Endothelial cell of umbilical vein (primary cell): ENCODE measurements around the gene CCHCR1. TPM values are rescaled to one million over a fixed set of nuclear protein-coding genes. Genes with fewer than 3 reads are reported as not detected.
A peak's percentile ranks its signal among the peaks of the same experiment; 100 is the strongest.

ENCODE experiments used
- BruUV-seq: library from RNA; stranded (reverse); fragments of 400-500 nt; replicated peaks from 2 replicates; lab custom pipeline; 2021; lab: Mats Ljungman, UMichigan
- CTCF ChIA-PET: fragments of 300-600, 350-600 bp; sonication (Branson Sonifier 250); formaldehyde crosslinking; loops from one replicate; lab custom pipeline; 2021; ENCODE audit warnings: antibody characterized with exemption, inconsistent platforms; lab: Charles Lee
- POLR2A ChIA-PET: fragments of 300-600, 350-600 bp; sonication (Branson Sonifier 250); formaldehyde crosslinking; loops from one replicate; lab custom pipeline; 2021; ENCODE audit warnings: antibody characterized with exemption, inconsistent platforms; lab: Charles Lee
- DNase-seq: peaks from one replicate; pipeline ENCODE4 v3.0.0-alpha.2; 2011; ENCODE audit warnings: low read depth, low spot score
- FAIRE-seq: peaks from 2 replicates; lab custom pipeline; 2011; peaks lifted over from hg19 to GRCh38; lab: Jason Lieb, UNC
- H2AFZ ChIP-seq: 2 replicates; pipeline ENCODE4 v1.6.0; 2012; ENCODE audit warnings: low read depth, low read length, control low read depth, inconsistent platforms
- H3K27ac ChIP-seq: 2 replicates; pipeline ENCODE4 v1.5.1; 2011; ENCODE audit warnings: low read depth, mild to moderate bottlenecking, control low read depth, low read length, moderate library complexity; ENCODE audit not compliant: insufficient read depth
- H3K27me3 ChIP-seq, 2 experiments: 2 replicates each; pipeline versions ENCODE4 v1.6.0 to v1.6.1; 2011; ENCODE audit warnings: low read length in 2 of 2, mixed read lengths in 1 of 2; ENCODE audit not compliant: control insufficient read depth in 2 of 2, insufficient read depth in 2 of 2
- H3K36me3 ChIP-seq, 2 experiments: 2 replicates in 1 of 2; 3 replicates in 1 of 2; pipeline ENCODE4 v1.5.1; 2011; ENCODE audit warnings: low read length in 2 of 2, mild to moderate bottlenecking in 1 of 2, moderate library complexity in 1 of 2; ENCODE audit not compliant: control insufficient read depth in 2 of 2, insufficient read depth in 2 of 2; ENCODE audit errors: extremely low read depth in 1 of 2
- H3K4me1 ChIP-seq: 3 replicates; pipeline ENCODE4 v1.5.1; 2011; ENCODE audit warnings: mild to moderate bottlenecking, low read length; ENCODE audit not compliant: control insufficient read depth, insufficient read depth; ENCODE audit errors: extremely low read depth
- H3K4me2 ChIP-seq: 2 replicates; pipeline ENCODE4 v1.6.1; 2011; ENCODE audit warnings: low read length, control low read depth, mixed read lengths; ENCODE audit not compliant: insufficient read depth
- H3K4me3 ChIP-seq, 3 experiments: fragments of 200-600 bp in 1 of 3; sonication (generic), shearing (Covaris generic) in 1 of 3; replicated peaks in 1 of 3; 2 replicates each; pipeline ENCODE4 v1.5.1; 2011 to 2016; ENCODE audit warnings: control low read depth in 3 of 3, low read length in 3 of 3, mild to moderate bottlenecking in 2 of 3, inconsistent platforms in 1 of 3, low read depth in 1 of 3, moderate library complexity in 1 of 3; ENCODE audit not compliant: insufficient read depth in 1 of 3
- H3K79me2 ChIP-seq: 2 replicates; pipeline ENCODE4 v1.6.0; 2012; ENCODE audit warnings: low read length, inconsistent platforms; ENCODE audit not compliant: control insufficient read depth, insufficient read depth
- H3K9ac ChIP-seq: replicated peaks from 2 replicates; pipeline ENCODE3; 2011; ENCODE audit warnings: low read length, control low read depth; ENCODE audit not compliant: insufficient read depth; ENCODE audit errors: extremely low read depth
- H3K9me1 ChIP-seq: replicated peaks from 3 replicates; pipeline ENCODE4 v1.6.0; 2011; ENCODE audit warnings: mild to moderate bottlenecking, low read length; ENCODE audit not compliant: control insufficient read depth, insufficient read depth; ENCODE audit errors: extremely low read depth
- H3K9me3 ChIP-seq: replicated peaks from 2 replicates; pipeline ENCODE4 v1.5.1; 2012; ENCODE audit warnings: low read length, inconsistent platforms; ENCODE audit not compliant: control insufficient read depth, insufficient read depth
- H4K20me1 ChIP-seq: replicated peaks from 2 replicates; pipeline ENCODE3; 2011; ENCODE audit warnings: mild to moderate bottlenecking, low read length; ENCODE audit not compliant: control insufficient read depth, insufficient read depth; ENCODE audit errors: extremely low read depth
- EZH2 ChIP-seq: IDR thresholded peaks from 2 replicates; pipeline ENCODE4 v1.6.1; 2012; ENCODE audit warnings: borderline replicate concordance, low read depth, mild to moderate bottlenecking, moderate library complexity, low read length, inconsistent platforms; ENCODE audit not compliant: severe bottlenecking
- FOS ChIP-seq: IDR thresholded peaks from 2 replicates; pipeline ENCODE4 v1.6.1; 2011; ENCODE audit warnings: mild to moderate bottlenecking, low read length, moderate library complexity, borderline replicate concordance; ENCODE audit not compliant: insufficient read depth
- GATA2 ChIP-seq: IDR thresholded peaks from 2 replicates; pipeline ENCODE4 v1.7.0; 2011; ENCODE audit warnings: low read depth, mild to moderate bottlenecking, moderate library complexity, mixed read lengths, low read length; ENCODE audit not compliant: insufficient read length, insufficient read depth
- JUN ChIP-seq: IDR thresholded peaks from 2 replicates; pipeline ENCODE4 v1.6.1; 2011; ENCODE audit warnings: borderline replicate concordance, low read depth; ENCODE audit not compliant: insufficient read length, insufficient read depth
- MYC ChIP-seq: IDR thresholded peaks from one replicate; pipeline ENCODE4 v1.6.1; 2011; ENCODE audit warnings: mild to moderate bottlenecking, low read depth, low read length
- POLR2A ChIP-seq: IDR thresholded peaks from 2 replicates; pipeline ENCODE4 v1.6.1; 2012; ENCODE audit warnings: low read depth, mild to moderate bottlenecking, control low read depth, low read length
- POLR2AphosphoS5 ChIP-seq: IDR thresholded peaks from 2 replicates; pipeline ENCODE4 v1.6.1; 2012; ENCODE audit warnings: low read depth, mild to moderate bottlenecking, control low read depth, low read length, moderate library complexity; ENCODE audit not compliant: insufficient read depth
- dilution Hi-C: fragments of 300-500 bp; cut with MboI; formaldehyde crosslinking; loops from one replicate; pipeline ENCODE4 v1.15.0; 2019; ENCODE audit warnings: low sequenced_read_pairs; ENCODE audit not compliant: extremely low pct_ligation_motif_present
- intact Hi-C: fragments of 100-400 bp; cut with micrococcal nuclease; formaldehyde crosslinking; loops from one replicate; pipeline ENCODE4 v1.10.0; 2022
- polyA plus RNA-seq, 4 experiments: library from polyadenylated mRNA; depleted of rRNA in 3 of 4; stranded (reverse) in 3 of 4; unstranded in 1 of 4; fragments of >200 nt; gene quantifications; 2 replicates each; pipeline versions ENCODE4 v1.2.1 to v1.2.3, GENCODE V29; 2011 to 2012; ENCODE audit warnings: missing spikeins in 1 of 4
- total RNA-seq: library from RNA; stranded (reverse); gene quantifications from 2 replicates; pipeline ENCODE4 v1.2.3, GENCODE V29; 2021
- TF ChIP-seq, protein P1 (sequence below): IDR thresholded peaks from 2 replicates; pipeline ENCODE4 v1.6.1; 2011; ENCODE audit not compliant: insufficient read depth, insufficient read length
- TF ChIP-seq, protein P2 (sequence below), 2 donors: IDR thresholded peaks; 1 replicate in 1 of 2; 2 replicates in 1 of 2; pipeline ENCODE4 v1.5.1; 2011; ENCODE audit warnings: low read length in 2 of 2, mild to moderate bottlenecking in 2 of 2, moderate library complexity in 2 of 2, control low read depth in 1 of 2, inconsistent platforms in 1 of 2, low read depth in 1 of 2; ENCODE audit not compliant: insufficient read depth in 1 of 2; ENCODE audit errors: extremely low read depth in 1 of 2

Gene CCHCR1
- total and polyA plus RNA-seq, 2 donors (not counting 3 experiments of a cell fraction or from before 2014, with no cell fraction given), result 12.8 to 23.2 TPM

DNA sequence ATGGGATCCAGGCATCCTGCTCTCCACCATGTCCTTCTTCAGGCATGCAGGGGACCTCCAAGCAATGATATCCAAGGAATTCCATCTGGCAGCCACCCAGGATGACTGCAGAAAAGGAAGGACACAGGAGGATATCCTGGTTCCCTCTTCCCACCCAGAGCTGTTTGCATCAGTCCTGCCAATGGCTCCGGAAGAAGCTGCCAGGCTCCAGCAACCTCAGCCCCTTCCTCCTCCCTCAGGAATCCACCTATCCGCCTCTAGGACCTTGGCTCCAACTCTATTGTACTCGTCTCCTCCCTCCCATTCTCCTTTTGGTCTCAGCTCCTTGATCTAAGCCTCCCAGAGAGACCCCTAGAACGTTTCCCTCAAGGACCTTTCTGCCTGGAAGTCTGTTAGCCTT, 18.0 kb downstream of the CCHCR1 start:
- no peak for FAIRE-seq
- no peak for DNase-seq
- CTCF ChIA-PET, result interaction anchor here (0.9 to 6.2 kb wide), 6 partner anchors 8 to 686 kb away, joined by 3 to 174 read pairs (median 10); partner anchors contain the start of gene TCF19
- intact Hi-C loops (loop anchor here (5.0 kb wide), 1 partner anchor 303 kb away; no protein-coding TSS in a partner anchor), dilution Hi-C loops (no loop called here)
- no peak for TF ChIP-seq JUN
- no peak for TF ChIP-seq MYC
- TF ChIP-seq, protein P1, sequence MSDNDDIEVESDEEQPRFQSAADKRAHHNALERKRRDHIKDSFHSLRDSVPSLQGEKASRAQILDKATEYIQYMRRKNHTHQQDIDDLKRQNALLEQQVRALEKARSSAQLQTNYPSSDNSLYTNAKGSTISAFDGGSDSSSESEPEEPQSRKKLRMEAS, result no peak
- H3K4me3 ChIP-seq, result no peak overlapping the region
- H3K9me3 ChIP-seq, result no peaks in the 10 kb centered on the region
- H3K36me3 ChIP-seq, result peaks cover 0 to 8% of the 10 kb centered on the region in 2 experiments
- POLR2A ChIA-PET, result interaction anchor here (0.6 kb wide), 1 partner anchor 25 kb away, joined by 4 read pairs; the partner anchor contains the start of gene PSORS1C1
- H3K9ac ChIP-seq, result no peak overlapping the region
- H3K27ac ChIP-seq, result no peak overlapping the region
- H2AFZ ChIP-seq, result peak overlapping the region; percentile 13
- H3K79me2 ChIP-seq, result no peaks in the 10 kb centered on the region
- no peaks in the 10 kb centered on the region for H4K20me1 ChIP-seq
- H3K4me2 ChIP-seq, result no peak overlapping the region
- H3K9me1 ChIP-seq, result no peaks in the 10 kb centered on the region
- no TSS peak for BruUV-seq
- peaks cover 8% of the 10 kb centered on the region for H3K4me1 ChIP-seq
- H3K27me3 ChIP-seq, result no peaks in the 10 kb centered on the region

DNA sequence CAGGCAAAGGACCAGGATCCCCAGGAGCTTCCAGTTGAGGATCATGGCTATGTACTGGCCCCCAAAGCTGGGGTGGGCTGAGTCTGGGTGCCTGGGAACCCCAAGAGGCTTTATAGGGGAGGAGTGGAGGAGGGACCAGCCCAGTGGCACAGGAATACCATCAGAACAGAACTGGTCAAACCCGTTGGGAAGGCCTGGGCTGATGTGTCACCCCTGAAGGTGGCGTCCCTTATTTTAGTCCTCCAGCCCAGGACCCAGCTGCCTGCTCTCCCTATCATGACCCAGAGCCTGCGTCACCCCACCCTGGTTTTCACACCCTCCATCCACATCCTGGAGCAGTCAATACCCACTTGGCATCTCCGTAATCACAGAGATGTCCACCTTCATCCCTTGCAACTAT, 18.6 kb downstream of the CCHCR1 start, which contains the start of gene PSORS1C2:
PSORS1C2 (minus strand) TSS at position 85 of the 400 bp plus-strand sequence; CDS start at position 45, 40 bp downstream.
- ChIA-PET POLR2A (no interaction called here), CTCF (interaction anchor here (0.9 to 6.2 kb wide), 8 partner anchors 9 to 685 kb away, joined by 3 to 174 read pairs (median 10); partner anchors contain the start of gene TCF19)
- no peak within 1 kb of the TSS for H3K9ac ChIP-seq
- no TSS peak for BruUV-seq
- TF ChIP-seq, protein P2, sequence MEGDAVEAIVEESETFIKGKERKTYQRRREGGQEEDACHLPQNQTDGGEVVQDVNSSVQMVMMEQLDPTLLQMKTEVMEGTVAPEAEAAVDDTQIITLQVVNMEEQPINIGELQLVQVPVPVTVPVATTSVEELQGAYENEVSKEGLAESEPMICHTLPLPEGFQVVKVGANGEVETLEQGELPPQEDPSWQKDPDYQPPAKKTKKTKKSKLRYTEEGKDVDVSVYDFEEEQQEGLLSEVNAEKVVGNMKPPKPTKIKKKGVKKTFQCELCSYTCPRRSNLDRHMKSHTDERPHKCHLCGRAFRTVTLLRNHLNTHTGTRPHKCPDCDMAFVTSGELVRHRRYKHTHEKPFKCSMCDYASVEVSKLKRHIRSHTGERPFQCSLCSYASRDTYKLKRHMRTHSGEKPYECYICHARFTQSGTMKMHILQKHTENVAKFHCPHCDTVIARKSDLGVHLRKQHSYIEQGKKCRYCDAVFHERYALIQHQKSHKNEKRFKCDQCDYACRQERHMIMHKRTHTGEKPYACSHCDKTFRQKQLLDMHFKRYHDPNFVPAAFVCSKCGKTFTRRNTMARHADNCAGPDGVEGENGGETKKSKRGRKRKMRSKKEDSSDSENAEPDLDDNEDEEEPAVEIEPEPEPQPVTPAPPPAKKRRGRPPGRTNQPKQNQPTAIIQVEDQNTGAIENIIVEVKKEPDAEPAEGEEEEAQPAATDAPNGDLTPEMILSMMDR (IDR thresholded peaks at IDR 0.05; ENCODE audit: extremely low read depth in 1 of 2, insufficient read depth in 1 of 2, low read depth in 1 of 2, low read length in 2 of 2), result no peak
- TF ChIP-seq EZH2, result no peak
- TF ChIP-seq, protein P1, result no peak
- no peak for TF ChIP-seq POLR2AphosphoS5
- TF ChIP-seq POLR2A, result no peak
- no peak for TF ChIP-seq JUN
- TF ChIP-seq MYC, result no peak
- no peak for TF ChIP-seq GATA2
- TF ChIP-seq FOS, result no peak
- H3K4me3 ChIP-seq, result no peak within 1 kb of the TSS
- no peaks in the 10 kb centered on the region for H3K27me3 ChIP-seq
- DNase-seq (no peak), FAIRE-seq (no peak)
- H3K9me1 ChIP-seq, result no peaks in the 10 kb centered on the region
- H3K36me3 ChIP-seq, result peaks cover 0 to 8% of the 10 kb centered on the region in 2 experiments
- no peak within 1 kb of the TSS for H3K27ac ChIP-seq
- no peaks in the 10 kb centered on the region for H4K20me1 ChIP-seq
- dilution Hi-C loops (no loop called here), intact Hi-C loops (loop anchor here (5.0 kb wide), 1 partner anchor 303 kb away; no protein-coding TSS in a partner anchor)
- no peaks in the 10 kb centered on the region for H3K79me2 ChIP-seq
- no peaks in the 10 kb centered on the region for H3K9me3 ChIP-seq
- peak within 1 kb of the TSS; percentile 50 for H2AFZ ChIP-seq
- H3K4me2 ChIP-seq, result no peak within 1 kb of the TSS
- peaks cover 8% of the 10 kb centered on the region for H3K4me1 ChIP-seq
